Measurements from ENCODE around the gene AIRE.
A peak's percentile ranks its signal among the peaks of the same experiment; 100 is the strongest.

Gene AIRE

GRCh38 chr21:44296103-44296519, 10.4 kb downstream of the AIRE start:
- Histone ChIP-seq H2AFZ (ENCODE audit: low read depth, low read length) (no peak overlapping the region), H3K79me1 (replicated peaks; ENCODE audit: low read length, poor library complexity, severe bottlenecking) (peaks cover 5% of the 10 kb centered on the region), H2BK12ac (ENCODE audit: low read length in 2 of 2) (no peak overlapping the region), H2BK15ac (ENCODE audit: low read depth, poor library complexity, severe bottlenecking) (peak overlapping the region; percentile 2), H3K23ac (ENCODE audit: low read length in 2 of 2) (no peak overlapping the region), H3K18ac (ENCODE audit: low read depth in 1 of 2, low read length in 2 of 2) (no peak overlapping the region), H3K4ac (ENCODE audit: low read depth in 1 of 2, low read length in 2 of 2) (peak overlapping the region in 1 of 2 experiments; percentile 41), H2AK5ac (ENCODE audit: low read length, severe bottlenecking) (no peak overlapping the region), H3K14ac (ENCODE audit: low read length in 2 of 2) (no peak overlapping the region), H2BK120ac (ENCODE audit: low read depth, low read length) (no peak overlapping the region), H4K91ac (ENCODE audit: low read length) (peak overlapping the region; percentile 76), H2BK5ac (ENCODE audit: low read depth, low read length, poor library complexity, severe bottlenecking) (no peak overlapping the region), H3K4me3 (ENCODE audit: insufficient read depth in 1 of 2, low read depth in 1 of 2, low read length in 2 of 2) (no peak overlapping the region), H3K4me1 (ENCODE audit: control insufficient read depth, insufficient read depth, low read depth, low read length) (peaks cover 37% of the 10 kb centered on the region), H3K36me3 (ENCODE audit: control insufficient read depth in 1 of 2, insufficient read depth in 2 of 2, low read depth in 1 of 2, low read length in 2 of 2) (no peaks in the 10 kb centered on the region), H3K27me3 (ENCODE audit: control insufficient read depth in 1 of 2, insufficient read depth in 1 of 2, low read length in 2 of 2) (peaks cover 26 to 32% of the 10 kb centered on the region in 2 experiments), H4K8ac (ENCODE audit: low read length) (no peak overlapping the region), H3K9ac (ENCODE audit: low read length) (no peak overlapping the region), H3K4me2 (ENCODE audit: low read length, poor library complexity, severe bottlenecking) (no peak overlapping the region), H3K27ac (ENCODE audit: low read length, poor library complexity, severe bottlenecking) (no peak overlapping the region), H3K9me3 (ENCODE audit: control insufficient read depth, low read length) (no peaks in the 10 kb centered on the region)
- no peak for DNase-seq
- WGBS: 69% methylated on average over 12 of the region's 12 CpGs

- no peak for DNase-seq
- peaks cover 11% of the 10 kb centered on the region for H3K79me1 ChIP-seq (replicated peaks; ENCODE audit: low read length, poor library complexity, severe bottlenecking)
- H3K23ac ChIP-seq (ENCODE audit: low read length in 2 of 2): no peak overlapping the region
These were observed 11.2 kb downstream of the AIRE start for GRCh38 chr21:44296916-44297315.

GRCh38 chr21:44297525-44298290, 12.0 kb downstream of the AIRE start:
- Histone ChIP-seq H3K4me1 (ENCODE audit: control insufficient read depth, insufficient read depth, low read depth, low read length) (peaks cover 53% of the 10 kb centered on the region), H2AFZ (ENCODE audit: low read depth, low read length) (no peak overlapping the region), H3K27ac (ENCODE audit: low read length, poor library complexity, severe bottlenecking) (no peak overlapping the region), H2AK5ac (ENCODE audit: low read length, severe bottlenecking) (no peak overlapping the region), H2BK15ac (ENCODE audit: low read depth, poor library complexity, severe bottlenecking) (no peak overlapping the region), H3K9me3 (ENCODE audit: control insufficient read depth, low read length) (no peaks in the 10 kb centered on the region), H3K4ac (ENCODE audit: low read depth in 1 of 2, low read length in 2 of 2) (no peak overlapping the region), H3K4me3 (ENCODE audit: insufficient read depth in 1 of 2, low read depth in 1 of 2, low read length in 2 of 2) (no peak overlapping the region), H3K79me1 (replicated peaks; ENCODE audit: low read length, poor library complexity, severe bottlenecking) (peaks cover 17% of the 10 kb centered on the region), H3K14ac (ENCODE audit: low read length in 2 of 2) (no peak overlapping the region), H2BK12ac (ENCODE audit: low read length in 2 of 2) (no peak overlapping the region), H2BK5ac (ENCODE audit: low read depth, low read length, poor library complexity, severe bottlenecking) (no peak overlapping the region), H2BK120ac (ENCODE audit: low read depth, low read length) (no peak overlapping the region), H3K23ac (ENCODE audit: low read length in 2 of 2) (no peak overlapping the region), H3K36me3 (ENCODE audit: control insufficient read depth in 1 of 2, insufficient read depth in 2 of 2, low read depth in 1 of 2, low read length in 2 of 2) (peaks cover 0 to 8% of the 10 kb centered on the region in 2 experiments), H3K9ac (ENCODE audit: low read length) (peak overlapping the region; percentile 6), H3K27me3 (ENCODE audit: control insufficient read depth in 1 of 2, insufficient read depth in 1 of 2, low read length in 2 of 2) (peaks cover 14 to 20% of the 10 kb centered on the region in 2 experiments), H3K4me2 (ENCODE audit: low read length, poor library complexity, severe bottlenecking) (no peak overlapping the region), H3K18ac (ENCODE audit: low read depth in 1 of 2, low read length in 2 of 2) (no peak overlapping the region), H4K8ac (ENCODE audit: low read length) (no peak overlapping the region), H4K91ac (ENCODE audit: low read length) (no peak overlapping the region)
- 25% methylated on average over 21 of the region's 22 CpGs for WGBS
- DNase-seq: peak; percentile 91

More at GRCh38 chr21:44296916-44297315, 11.2 kb downstream of the AIRE start:
- no peak overlapping the region for H2BK120ac ChIP-seq (ENCODE audit: low read depth, low read length)
- H2AFZ ChIP-seq (ENCODE audit: low read depth, low read length): no peak overlapping the region
- no peak overlapping the region for H3K9ac ChIP-seq (ENCODE audit: low read length)
- H3K4me3 ChIP-seq (ENCODE audit: insufficient read depth in 1 of 2, low read depth in 1 of 2, low read length in 2 of 2): no peak overlapping the region
- no peaks in the 10 kb centered on the region for H3K9me3 ChIP-seq (ENCODE audit: control insufficient read depth, low read length)
- H3K27ac ChIP-seq (ENCODE audit: low read length, poor library complexity, severe bottlenecking): no peak overlapping the region
- H3K18ac ChIP-seq (ENCODE audit: low read depth in 1 of 2, low read length in 2 of 2): no peak overlapping the region
- no peak overlapping the region for H3K4me2 ChIP-seq (ENCODE audit: low read length, poor library complexity, severe bottlenecking)
- H2BK5ac ChIP-seq (ENCODE audit: low read depth, low read length, poor library complexity, severe bottlenecking): no peak overlapping the region
- H4K91ac ChIP-seq (ENCODE audit: low read length): no peak overlapping the region
- no peak overlapping the region for H2BK15ac ChIP-seq (ENCODE audit: low read depth, poor library complexity, severe bottlenecking)
- H4K8ac ChIP-seq (ENCODE audit: low read length): no peak overlapping the region
- peaks cover 0 to 4% of the 10 kb centered on the region in 2 experiments for H3K36me3 ChIP-seq (ENCODE audit: control insufficient read depth in 1 of 2, insufficient read depth in 2 of 2, low read depth in 1 of 2, low read length in 2 of 2)
- H3K14ac ChIP-seq (ENCODE audit: low read length in 2 of 2): no peak overlapping the region
- peaks cover 45% of the 10 kb centered on the region for H3K4me1 ChIP-seq (ENCODE audit: control insufficient read depth, insufficient read depth, low read depth, low read length)
- no peak overlapping the region for H2AK5ac ChIP-seq (ENCODE audit: low read length, severe bottlenecking)
- peak overlapping the region in 1 of 2 experiments; percentile 86 for H2BK12ac ChIP-seq (ENCODE audit: low read length in 2 of 2)
- H3K4ac ChIP-seq (ENCODE audit: low read depth in 1 of 2, low read length in 2 of 2): no peak overlapping the region
- peaks cover 22 to 27% of the 10 kb centered on the region in 2 experiments for H3K27me3 ChIP-seq (ENCODE audit: control insufficient read depth in 1 of 2, insufficient read depth in 1 of 2, low read length in 2 of 2)
- WGBS: 84% methylated on average over 13 of the region's 13 CpGs

- peak overlapping the region; percentile 6 for H3K9ac ChIP-seq (ENCODE audit: low read length)
- no peak for DNase-seq
- H2AFZ ChIP-seq (ENCODE audit: low read depth, low read length): no peak overlapping the region
- H3K4me1 ChIP-seq (ENCODE audit: control insufficient read depth, insufficient read depth, low read depth, low read length): peaks cover 57% of the 10 kb centered on the region
- no peak overlapping the region for H4K91ac ChIP-seq (ENCODE audit: low read length)
- no peak overlapping the region for H2BK15ac ChIP-seq (ENCODE audit: low read depth, poor library complexity, severe bottlenecking)
- H2BK12ac ChIP-seq (ENCODE audit: low read length in 2 of 2): peak overlapping the region in 1 of 2 experiments; percentile 16
- 100% methylated on average over 2 of the region's 2 CpGs for WGBS
- no peak overlapping the region for H2BK120ac ChIP-seq (ENCODE audit: low read depth, low read length)
- no peak overlapping the region for H2BK5ac ChIP-seq (ENCODE audit: low read depth, low read length, poor library complexity, severe bottlenecking)
- peaks cover 11 to 18% of the 10 kb centered on the region in 2 experiments for H3K27me3 ChIP-seq (ENCODE audit: control insufficient read depth in 1 of 2, insufficient read depth in 1 of 2, low read length in 2 of 2)
- H3K4me3 ChIP-seq (ENCODE audit: insufficient read depth in 1 of 2, low read depth in 1 of 2, low read length in 2 of 2): no peak overlapping the region
- H3K79me1 ChIP-seq (replicated peaks; ENCODE audit: low read length, poor library complexity, severe bottlenecking): peaks cover 17% of the 10 kb centered on the region
- H3K9me3 ChIP-seq (ENCODE audit: control insufficient read depth, low read length): no peaks in the 10 kb centered on the region
- no peak overlapping the region for H3K23ac ChIP-seq (ENCODE audit: low read length in 2 of 2)
- peaks cover 0 to 8% of the 10 kb centered on the region in 2 experiments for H3K36me3 ChIP-seq (ENCODE audit: control insufficient read depth in 1 of 2, insufficient read depth in 2 of 2, low read depth in 1 of 2, low read length in 2 of 2)
- H3K4ac ChIP-seq (ENCODE audit: low read depth in 1 of 2, low read length in 2 of 2): peak overlapping the region in 1 of 2 experiments; percentile 15
- H2AK5ac ChIP-seq (ENCODE audit: low read length, severe bottlenecking): no peak overlapping the region
- no peak overlapping the region for H3K18ac ChIP-seq (ENCODE audit: low read depth in 1 of 2, low read length in 2 of 2)
- H4K8ac ChIP-seq (ENCODE audit: low read length): no peak overlapping the region
- H3K14ac ChIP-seq (ENCODE audit: low read length in 2 of 2): no peak overlapping the region
- no peak overlapping the region for H3K4me2 ChIP-seq (ENCODE audit: low read length, poor library complexity, severe bottlenecking)
- no peak overlapping the region for H3K27ac ChIP-seq (ENCODE audit: low read length, poor library complexity, severe bottlenecking)
These were observed 12.6 kb downstream of the AIRE start for GRCh38 chr21:44298301-44298700.

Data from mesenchymal stem cell (in vitro differentiated cells and primary cell).